Trophoblast cell (in vitro differentiated cells and primary cell): ENCODE data around the gene PLB1.

Experiments used
- DNase-seq, 2 donors: peaks; one replicate each; pipeline ENCODE4 v3.0.0-alpha.2; 2016
- H2AFZ ChIP-seq: 2 replicates; pipeline ENCODE4 v1.6.1; 2013; ENCODE audit warnings: low read length, moderate library complexity, mild to moderate bottlenecking; ENCODE audit not compliant: insufficient read depth, poor library complexity
- H2AK5ac ChIP-seq: 2 replicates; pipeline ENCODE4 v1.6.1; 2013; ENCODE audit warnings: mild to moderate bottlenecking, low read length
- H2BK120ac ChIP-seq: 2 replicates; pipeline ENCODE4 v1.6.1; 2013; ENCODE audit warnings: low read length, mild to moderate bottlenecking, moderate library complexity; ENCODE audit not compliant: insufficient read depth, poor library complexity
- H2BK12ac ChIP-seq: 2 replicates; pipeline ENCODE4 v1.6.1; 2013; ENCODE audit warnings: mild to moderate bottlenecking, low read length, moderate library complexity
- H2BK5ac ChIP-seq: 2 replicates; pipeline ENCODE4 v1.6.1; 2013; ENCODE audit warnings: low read length, low read depth, moderate library complexity, mild to moderate bottlenecking; ENCODE audit not compliant: poor library complexity
- H3K14ac ChIP-seq: 2 replicates; pipeline ENCODE4 v1.6.1; 2013; ENCODE audit warnings: mild to moderate bottlenecking, low read length
- H3K18ac ChIP-seq: 2 replicates; pipeline ENCODE4 v1.6.1; 2013; ENCODE audit warnings: mild to moderate bottlenecking, low read length
- H3K23ac ChIP-seq: 2 replicates; pipeline ENCODE4 v1.6.1; 2013; ENCODE audit warnings: low read length
- H3K27ac ChIP-seq: 2 replicates; pipeline ENCODE4 v1.5.1; 2013; ENCODE audit warnings: low read depth, mild to moderate bottlenecking, inconsistent platforms, low read length, moderate library complexity
- H3K27me3 ChIP-seq: 2 replicates; pipeline ENCODE4 v1.6.1; 2013; ENCODE audit warnings: inconsistent platforms, mild to moderate bottlenecking, low read length, moderate library complexity; ENCODE audit not compliant: insufficient read depth
- H3K36me3 ChIP-seq, 2 experiments: 1 replicate in 1 of 2; 2 replicates in 1 of 2; pipeline ENCODE4 v1.6.1; 2013; ENCODE audit warnings: low read length in 2 of 2, mild to moderate bottlenecking in 2 of 2, moderate library complexity in 1 of 2; ENCODE audit not compliant: insufficient read depth in 2 of 2, control insufficient read depth in 1 of 2
- H3K4ac ChIP-seq: 2 replicates; pipeline ENCODE4 v1.6.1; 2013; ENCODE audit warnings: low read depth, mild to moderate bottlenecking, low read length, moderate library complexity
- H3K4me1 ChIP-seq, 2 experiments: 1 replicate in 1 of 2; 2 replicates in 1 of 2; pipeline ENCODE4 v1.6.1; 2013; ENCODE audit warnings: low read length in 2 of 2, mild to moderate bottlenecking in 2 of 2, moderate library complexity in 1 of 2; ENCODE audit not compliant: insufficient read depth in 2 of 2, control insufficient read depth in 1 of 2
- H3K4me2 ChIP-seq: 2 replicates; pipeline ENCODE4 v1.6.1; 2013; ENCODE audit warnings: inconsistent platforms, mild to moderate bottlenecking, low read length, moderate library complexity
- H3K4me3 ChIP-seq: 2 replicates; pipeline ENCODE4 v1.5.1; 2013; ENCODE audit warnings: mild to moderate bottlenecking, low read depth, low read length, inconsistent platforms
- H3K79me1 ChIP-seq: one replicate; pipeline ENCODE4 v1.6.1; 2013; ENCODE audit warnings: low read length
- H3K79me2 ChIP-seq: 2 replicates; pipeline ENCODE4 v1.6.1; 2013; ENCODE audit warnings: low read length, mild to moderate bottlenecking; ENCODE audit not compliant: control insufficient read depth, insufficient read depth, poor library complexity
- H3K9ac ChIP-seq: 2 replicates; pipeline ENCODE4 v1.6.1; 2013; ENCODE audit warnings: mild to moderate bottlenecking, low read length
- H3K9me3 ChIP-seq: 2 replicates; pipeline ENCODE4 v1.6.1; 2013; ENCODE audit warnings: low read depth, mild to moderate bottlenecking, control low read depth, inconsistent platforms, low read length; ENCODE audit not compliant: insufficient read depth
- H4K12ac ChIP-seq: 2 replicates; pipeline ENCODE4 v1.6.1; 2013; ENCODE audit warnings: low read depth, mild to moderate bottlenecking, low read length, moderate library complexity
- H4K8ac ChIP-seq: 2 replicates; pipeline ENCODE4 v1.6.1; 2013; ENCODE audit warnings: low read depth, mild to moderate bottlenecking, low read length, moderate library complexity
- H4K91ac ChIP-seq: one replicate; pipeline ENCODE4 v1.6.1; 2013; ENCODE audit warnings: low read depth, mild to moderate bottlenecking, low read length, moderate library complexity
- WGBS: extraction: QIAGEN DNeasy Blood & Tissue Kit; methylation state at CpG from one replicate; pipeline ENCODE4 v1.1.7; 2013; ENCODE audit warnings: missing lambda C conversion rate; ENCODE audit not compliant: insufficient read length, insufficient coverage; ENCODE audit errors: extremely low coverage; 5-methylcytosine and 5-hydroxymethylcytosine counted together

Gene PLB1

DNA sequence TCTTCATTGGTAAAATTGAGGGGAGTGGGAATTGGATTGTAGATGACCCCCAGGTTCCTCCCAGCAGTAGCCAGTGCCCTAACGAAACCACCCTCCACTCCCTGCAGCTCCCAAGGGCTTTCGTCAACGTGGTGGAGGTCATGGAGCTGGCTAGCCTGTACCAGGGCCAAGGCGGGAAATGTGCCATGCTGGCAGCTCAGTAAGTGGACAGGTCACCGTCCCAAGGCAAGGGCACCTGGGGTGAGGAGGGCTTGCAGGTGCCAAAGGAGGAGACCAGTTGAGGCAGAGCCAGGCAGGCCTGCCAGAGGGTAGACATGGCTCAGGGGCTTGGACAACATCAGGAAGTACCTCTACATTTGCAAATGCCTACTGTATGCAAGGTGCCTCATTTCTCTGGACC, 133.1 kb downstream of the PLB1 start:
- no peak overlapping the region for H3K23ac ChIP-seq
- no peak overlapping the region for H3K4me2 ChIP-seq
- H3K79me1 ChIP-seq: peaks cover 18% of the 10 kb centered on the region
- H3K9me3 ChIP-seq: peaks cover 1% of the 10 kb centered on the region
- no peak overlapping the region for H3K4ac ChIP-seq
- H3K36me3 ChIP-seq: no peaks in the 10 kb centered on the region
- H4K8ac ChIP-seq: no peak overlapping the region
- H3K4me1 ChIP-seq: peaks cover 18 to 26% of the 10 kb centered on the region in 2 experiments
- no peak overlapping the region for H2AK5ac ChIP-seq
- H2BK5ac ChIP-seq: no peak overlapping the region
- no peaks in the 10 kb centered on the region for H3K79me2 ChIP-seq
- DNase-seq: no peak
- no peak overlapping the region for H2BK12ac ChIP-seq
- no CpG with 5 or more reads among the region's 5 CpGs for WGBS
- H2AFZ ChIP-seq: no peak overlapping the region
- no peak overlapping the region for H3K9ac ChIP-seq
- H3K14ac ChIP-seq: no peak overlapping the region
- H4K91ac ChIP-seq: no peak overlapping the region
- no peak overlapping the region for H3K18ac ChIP-seq
- H3K4me3 ChIP-seq: no peak overlapping the region
- H2BK120ac ChIP-seq: no peak overlapping the region
- no peaks in the 10 kb centered on the region for H3K27me3 ChIP-seq
- no peak overlapping the region for H4K12ac ChIP-seq
- H3K27ac ChIP-seq: no peak overlapping the region

DNA sequence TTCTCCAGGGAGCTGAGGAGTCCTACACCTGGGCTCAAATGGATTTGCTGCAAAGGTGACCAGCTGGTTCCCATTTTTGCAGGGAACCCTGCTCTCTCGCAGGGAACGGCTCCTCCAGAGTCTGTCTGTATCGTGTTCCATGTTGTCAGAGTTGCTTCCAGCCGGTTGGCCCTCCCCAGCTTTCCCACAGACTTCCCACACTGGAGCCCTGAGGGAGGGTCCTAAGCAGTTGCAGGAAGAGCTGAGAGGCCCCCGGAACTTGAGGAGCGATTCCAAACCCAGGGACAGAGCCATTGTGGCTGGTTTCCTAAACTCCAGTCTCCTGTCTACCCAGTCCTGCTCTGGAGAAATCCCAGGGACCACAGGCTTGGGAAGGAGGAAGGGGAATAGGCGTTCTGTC, 134.1 kb downstream of the PLB1 start:
- Histone ChIP-seq H2BK12ac (peak overlapping the region; percentile 51), H3K9ac (no peak overlapping the region), H3K18ac (no peak overlapping the region), H3K4me3 (no peak overlapping the region), H3K36me3 (no peaks in the 10 kb centered on the region), H3K27ac (peak overlapping the region; percentile 38), H3K4me2 (no peak overlapping the region), H3K4me1 (peaks cover 17 to 25% of the 10 kb centered on the region in 2 experiments), H3K14ac (peak overlapping the region; percentile 29), H4K12ac (no peak overlapping the region), H3K23ac (no peak overlapping the region), H3K9me3 (peaks cover 1% of the 10 kb centered on the region), H3K79me2 (no peaks in the 10 kb centered on the region), H3K27me3 (no peaks in the 10 kb centered on the region), H4K91ac (peak overlapping the region; percentile 40), H3K79me1 (peaks cover 17% of the 10 kb centered on the region), H2AFZ (no peak overlapping the region), H4K8ac (no peak overlapping the region), H2BK5ac (peak overlapping the region; percentile 42), H2BK120ac (peak overlapping the region; percentile 25), H3K4ac (no peak overlapping the region), H2AK5ac (no peak overlapping the region)
- no peak for DNase-seq
- WGBS: no CpG with 5 or more reads among the region's 7 CpGs

- no peak overlapping the region for H3K4me2 ChIP-seq
- peak overlapping the region; percentile 42 for H2BK5ac ChIP-seq
- H4K8ac ChIP-seq: peak overlapping the region; percentile 3
- H3K9ac ChIP-seq: no peak overlapping the region
- H2AFZ ChIP-seq: no peak overlapping the region
- peaks cover 13% of the 10 kb centered on the region for H3K79me1 ChIP-seq
- no peaks in the 10 kb centered on the region for H3K27me3 ChIP-seq
- H3K4ac ChIP-seq: no peak overlapping the region
- peak overlapping the region; percentile 42 for H3K27ac ChIP-seq
- no peak overlapping the region for H2BK12ac ChIP-seq
- H3K18ac ChIP-seq: no peak overlapping the region
- H3K4me3 ChIP-seq: no peak overlapping the region
- peak overlapping the region; percentile 25 for H2BK120ac ChIP-seq
- no peak overlapping the region for H3K23ac ChIP-seq
- H3K4me1 ChIP-seq: peaks cover 14 to 21% of the 10 kb centered on the region in 2 experiments
- H2AK5ac ChIP-seq: no peak overlapping the region
- H3K79me2 ChIP-seq: no peaks in the 10 kb centered on the region
- H4K91ac ChIP-seq: peak overlapping the region; percentile 40
- no CpG with 5 or more reads among the region's 3 CpGs for WGBS
- no peak for DNase-seq
- H4K12ac ChIP-seq: no peak overlapping the region
- no peaks in the 10 kb centered on the region for H3K36me3 ChIP-seq
- H3K14ac ChIP-seq: peak overlapping the region; percentile 29
- H3K9me3 ChIP-seq: peaks cover 1% of the 10 kb centered on the region
Observed at GRCh38 chr2:28630341-28630740, 134.5 kb downstream of the PLB1 start.

DNA sequence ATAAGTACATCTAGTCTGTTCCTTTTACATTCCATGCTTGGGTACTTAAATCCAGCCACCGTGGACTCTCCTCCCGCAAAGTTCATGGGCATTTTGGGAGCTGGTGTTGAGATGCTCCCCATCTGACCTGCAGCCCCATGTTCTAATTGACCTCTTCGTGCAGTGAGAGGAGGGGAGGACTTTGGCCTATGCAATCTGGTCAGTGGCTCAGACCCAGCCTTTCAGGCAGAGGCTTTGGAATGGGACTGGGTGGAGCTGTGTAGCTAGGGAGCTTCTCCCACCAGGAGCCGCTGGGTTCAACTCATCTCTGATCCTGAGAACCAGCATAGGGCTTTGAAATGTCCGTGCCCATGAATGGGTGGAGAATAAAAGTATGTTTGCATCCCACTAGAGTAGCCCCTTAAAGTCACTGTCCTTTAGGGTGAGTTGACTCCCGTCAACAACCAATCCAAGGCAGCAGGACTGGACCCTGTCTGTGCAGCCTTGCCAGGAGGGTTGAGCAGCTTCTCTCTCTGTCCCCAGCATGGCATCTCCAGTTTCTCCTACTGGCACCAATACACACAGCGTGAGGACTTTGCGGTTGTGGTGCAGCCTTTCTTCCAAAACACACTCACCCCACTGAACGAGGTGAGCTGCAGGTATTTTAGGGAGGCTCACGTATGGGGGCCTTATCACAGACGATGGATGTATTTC, 135.8 kb downstream of the PLB1 start:
- Histone ChIP-seq H2BK120ac (no peak overlapping the region), H3K79me2 (no peaks in the 10 kb centered on the region), H2BK12ac (peak overlapping the region; percentile 15), H3K79me1 (peaks cover 11% of the 10 kb centered on the region), H3K9me3 (peaks cover 1% of the 10 kb centered on the region), H4K12ac (no peak overlapping the region), H4K8ac (no peak overlapping the region), H3K27me3 (no peaks in the 10 kb centered on the region), H4K91ac (no peak overlapping the region), H3K36me3 (no peaks in the 10 kb centered on the region), H2AFZ (no peak overlapping the region), H3K4me1 (peaks cover 11 to 17% of the 10 kb centered on the region in 2 experiments), H2AK5ac (no peak overlapping the region), H2BK5ac (no peak overlapping the region), H3K9ac (no peak overlapping the region), H3K18ac (no peak overlapping the region), H3K23ac (no peak overlapping the region), H3K14ac (no peak overlapping the region), H3K4me2 (no peak overlapping the region), H3K4me3 (no peak overlapping the region), H3K4ac (no peak overlapping the region), H3K27ac (no peak overlapping the region)
- WGBS: no CpG with 5 or more reads among the region's 11 CpGs
- peak in 1 of 2 donors; percentile 27 for DNase-seq
